HG02571 (cell line): ENCODE data around the gene ASCL3.
"Not testable (repeated sequence)": the region's sequence is repeated elsewhere in the genome, so short reads cannot be mapped to it uniquely, and the experiment has no call there.

Experiments
- ATAC-seq: cut with Tn5 transposase; IDR thresholded peaks from one replicate; pipeline ENCODE4 v1.9.1; 2021; ENCODE audit warnings: mild to moderate bottlenecking, moderate library complexity; ENCODE audit not compliant: unreplicated experiment

The ASCL3 gene

DNA sequence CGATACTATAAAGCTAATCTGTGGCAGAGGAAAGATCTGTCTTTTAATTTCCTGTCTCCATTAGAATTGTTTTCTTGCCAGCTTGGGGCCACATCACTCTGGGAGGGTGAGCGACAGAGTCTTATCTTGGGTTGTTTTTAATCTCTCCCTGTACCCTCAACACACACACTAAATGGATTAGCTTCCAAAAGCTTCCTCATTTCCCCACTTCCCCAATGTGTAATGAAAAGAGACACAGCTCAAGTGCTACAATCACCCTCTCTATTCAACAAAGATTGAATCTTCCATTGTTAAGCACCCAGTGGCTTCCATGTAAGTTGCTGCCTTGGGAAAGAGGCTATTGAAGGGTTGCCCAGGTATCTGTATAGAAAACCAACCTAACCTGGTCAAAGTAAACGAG is 6.1 kb upstream of the ASCL3 start:
- ATAC-seq: no peak

DNA sequence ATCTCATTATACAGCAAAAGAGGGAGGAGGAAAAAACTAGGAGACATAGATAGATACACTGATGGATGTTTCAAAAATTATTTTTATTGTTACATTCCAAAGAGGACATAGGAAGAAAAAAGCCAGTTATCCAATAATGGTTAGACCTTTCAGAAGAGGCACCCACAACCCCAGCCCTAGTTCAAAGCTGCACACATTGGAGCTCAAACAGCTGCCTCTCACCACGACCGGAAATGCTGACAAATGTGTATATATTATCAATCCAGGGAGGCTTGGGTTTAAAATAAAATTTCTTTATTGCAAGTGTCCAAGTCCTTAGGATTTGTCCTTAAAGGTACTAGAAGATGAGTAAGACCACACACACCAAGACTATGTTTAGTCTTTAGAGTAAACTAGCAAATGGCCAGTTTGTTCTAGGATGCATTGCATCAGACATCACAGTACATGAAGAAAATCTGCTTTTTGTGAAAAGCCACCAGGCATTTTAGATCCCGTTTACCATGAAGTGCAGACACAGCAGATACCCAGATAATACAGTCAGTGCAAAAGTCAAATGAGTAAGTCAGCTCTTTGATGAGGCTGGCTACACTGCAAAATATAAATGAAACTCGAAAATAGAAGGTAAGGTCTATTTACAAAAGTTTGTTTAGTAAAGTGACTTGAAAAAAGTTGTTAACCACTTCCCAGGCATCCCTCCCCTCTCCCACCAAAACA is 4.6 kb upstream of the ASCL3 start:
- no peak for ATAC-seq

DNA sequence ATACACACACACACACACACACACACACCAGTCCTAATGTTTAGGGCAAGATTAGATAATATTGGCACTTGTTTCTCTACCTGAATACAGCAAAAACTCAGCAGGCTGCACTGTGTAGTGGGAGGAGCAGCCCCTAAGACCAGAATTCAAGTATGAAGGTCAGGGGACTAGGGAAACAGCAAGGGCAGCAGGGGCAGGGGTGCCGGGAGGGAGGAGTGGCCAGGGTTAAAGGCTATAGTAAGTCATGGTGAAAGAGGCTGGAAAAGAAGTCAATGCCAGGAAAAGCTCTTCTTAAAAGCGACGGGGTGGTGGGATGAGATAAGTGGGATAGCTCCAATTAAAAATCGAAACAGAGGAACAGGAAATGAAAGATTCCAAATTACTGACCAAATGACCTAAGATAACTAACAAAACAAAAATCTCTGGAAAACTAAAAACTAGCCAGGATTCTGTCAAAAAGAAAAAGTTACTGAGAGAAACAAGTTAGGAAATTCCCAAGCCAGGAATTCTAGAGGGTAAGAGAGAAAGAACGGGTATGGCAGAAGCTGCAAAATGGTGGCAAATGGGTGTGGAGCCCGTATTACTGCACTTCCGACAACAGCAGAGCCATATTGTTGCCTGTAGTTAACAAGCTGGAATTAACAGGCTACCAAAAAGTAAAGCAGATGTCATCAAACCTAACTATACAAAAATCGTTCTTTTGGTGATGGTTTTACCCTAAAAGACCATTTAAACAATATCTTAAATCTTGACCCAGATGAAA is 1.3 kb downstream of the ASCL3 start:
- no peak for ATAC-seq

DNA sequence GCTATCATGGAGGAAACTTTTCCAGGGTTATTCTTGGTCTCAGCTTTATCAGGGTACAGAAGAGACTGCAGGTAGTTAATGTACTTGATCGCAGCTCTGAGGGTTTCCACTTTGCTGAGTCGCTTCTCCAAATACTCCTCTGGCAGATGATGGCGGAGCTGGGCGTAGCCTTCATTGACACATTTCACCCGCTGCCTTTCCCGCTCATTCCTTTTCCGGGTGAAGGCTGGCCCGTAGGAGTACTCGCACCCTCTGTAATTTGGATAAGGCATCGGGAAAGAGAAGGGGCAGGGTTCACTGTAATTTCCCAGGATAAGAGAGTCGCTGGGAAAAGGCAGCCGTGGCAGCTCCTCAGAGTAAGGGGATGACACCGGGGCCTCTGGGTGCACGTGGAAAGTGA is 5.2 kb downstream of the ASCL3 start:
- no peak for ATAC-seq

DNA sequence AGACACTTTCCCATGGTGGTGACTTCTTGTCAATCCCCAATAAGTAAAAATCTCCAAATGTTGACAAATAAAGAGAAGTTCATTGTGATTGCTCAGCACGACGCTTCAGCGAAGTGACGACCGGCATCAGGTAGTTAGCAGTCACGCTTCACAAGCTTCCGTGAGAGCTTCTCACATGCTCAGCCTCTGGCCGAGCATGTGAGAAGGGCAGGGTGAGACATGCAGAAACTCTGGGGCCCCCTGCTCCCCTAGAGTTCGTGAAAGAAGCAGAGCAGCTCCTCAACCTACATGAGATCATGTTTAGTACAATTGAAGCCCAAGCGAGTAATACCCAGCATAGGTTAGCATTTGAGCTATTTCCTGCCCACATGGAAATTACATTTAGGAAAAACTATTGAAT is 5.7 kb downstream of the ASCL3 start:
- no peak for ATAC-seq

DNA sequence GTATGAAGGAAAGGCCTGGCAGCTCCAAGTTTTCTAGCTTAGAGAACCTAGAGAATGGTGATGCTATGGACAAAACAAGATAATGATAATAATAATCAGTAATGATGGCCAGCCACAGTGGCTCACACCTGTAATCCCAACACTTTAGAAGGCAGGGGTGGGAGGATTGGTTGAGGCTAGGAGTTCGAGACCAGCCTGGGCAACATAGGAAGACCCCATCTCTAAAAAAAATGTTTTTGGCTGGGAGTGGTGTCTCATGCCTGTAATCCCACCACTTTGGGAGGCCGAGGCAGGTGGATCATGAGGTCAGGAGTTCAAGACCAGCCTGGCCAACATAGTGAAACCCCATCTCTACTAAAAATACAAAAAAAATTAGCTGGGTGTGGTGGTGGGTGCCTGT is 7.0 kb downstream of the ASCL3 start:
- not testable (repeated sequence) for ATAC-seq

DNA sequence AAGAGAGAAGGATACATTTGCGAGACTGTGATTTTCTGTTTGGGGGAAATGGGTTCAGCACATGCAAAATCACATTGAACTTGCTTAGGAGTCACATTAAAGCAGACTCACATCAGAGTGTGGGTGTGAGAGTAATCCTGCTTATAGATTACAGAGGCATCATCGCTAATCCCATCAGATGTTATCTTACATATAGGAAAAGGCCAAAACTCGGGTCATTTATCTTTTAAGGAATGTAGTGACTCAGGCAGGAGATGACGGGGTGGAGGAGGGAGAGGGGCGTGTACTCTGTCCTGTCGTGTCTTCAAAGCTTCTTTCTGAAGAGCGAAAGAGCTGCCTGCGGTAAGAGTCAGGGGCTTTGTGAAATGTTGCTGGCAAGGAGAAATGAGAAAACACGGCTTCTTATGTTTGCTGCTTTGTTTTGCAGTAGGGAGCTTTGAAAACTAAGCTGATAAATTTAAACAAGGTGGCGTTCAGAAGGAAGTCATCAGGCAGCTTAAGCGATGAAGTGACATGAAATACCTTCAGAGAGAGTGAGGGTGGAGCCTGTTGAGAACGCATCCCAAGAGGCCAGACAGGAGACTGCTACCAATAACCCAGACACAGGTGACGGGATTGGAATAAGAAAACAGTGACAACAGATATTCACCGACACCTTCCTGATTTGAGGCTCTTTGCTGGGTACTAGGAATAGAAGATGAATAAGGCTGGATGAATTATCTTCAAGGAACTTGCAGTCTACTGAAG is 7.9 kb downstream of the ASCL3 start:
- no peak for ATAC-seq

DNA sequence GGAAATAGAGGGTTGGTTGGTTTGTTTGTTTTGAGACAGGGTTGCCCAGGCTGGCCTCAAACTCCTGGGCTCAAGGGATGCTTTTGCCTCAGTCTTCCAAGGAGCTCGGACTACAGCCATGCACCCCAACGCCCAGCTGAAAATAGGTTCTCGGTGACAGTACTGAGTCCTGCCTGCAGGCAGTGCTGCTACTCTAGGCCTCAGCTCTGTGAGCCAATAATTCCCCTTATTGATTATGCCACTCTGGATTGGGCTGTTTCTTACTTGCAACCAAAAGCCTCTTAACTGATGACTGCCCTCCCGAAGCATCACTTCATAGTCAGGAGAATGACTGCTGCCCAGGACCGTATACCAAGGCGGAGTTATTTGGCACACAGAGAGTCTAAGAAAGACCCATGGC is 8.9 kb downstream of the ASCL3 start:
- ATAC-seq: no peak

DNA sequence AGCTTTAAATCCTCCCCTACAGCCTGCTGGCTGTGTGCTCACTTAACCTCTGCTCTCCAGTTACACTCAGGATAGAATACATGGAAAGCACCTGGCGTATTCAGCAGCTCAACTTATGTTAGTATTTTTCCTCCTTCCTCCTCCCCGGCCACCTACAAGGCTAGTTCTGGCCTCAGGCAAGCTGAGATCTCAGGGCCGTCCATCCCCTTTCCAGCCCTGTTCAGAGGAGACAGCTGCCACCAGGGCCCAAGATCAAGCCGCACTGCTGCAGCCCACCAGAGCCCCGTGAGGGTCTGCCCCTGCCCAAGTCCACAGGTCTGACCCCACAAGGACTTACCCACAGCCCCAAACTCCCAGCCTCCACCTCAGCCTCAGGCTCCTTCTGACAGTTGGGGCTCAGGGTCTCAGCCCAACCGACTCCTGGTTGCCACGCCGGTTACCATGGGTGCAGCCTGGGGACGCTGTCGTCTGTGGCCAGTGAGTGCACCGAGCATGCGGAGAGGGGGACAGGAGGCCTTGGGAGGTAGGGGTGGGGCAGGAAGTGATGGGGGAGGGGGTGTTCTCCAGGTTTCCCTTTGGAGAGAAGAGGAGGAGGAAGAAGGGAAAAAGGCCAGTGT is 10.1 kb downstream of the ASCL3 start, which contains the start of gene C11orf16:
TSS of gene C11orf16 (minus strand) at position 384 of the 617 bp plus-strand sequence. CDS start 639 bp downstream, outside the sequence.
- ATAC-seq: no peak

DNA sequence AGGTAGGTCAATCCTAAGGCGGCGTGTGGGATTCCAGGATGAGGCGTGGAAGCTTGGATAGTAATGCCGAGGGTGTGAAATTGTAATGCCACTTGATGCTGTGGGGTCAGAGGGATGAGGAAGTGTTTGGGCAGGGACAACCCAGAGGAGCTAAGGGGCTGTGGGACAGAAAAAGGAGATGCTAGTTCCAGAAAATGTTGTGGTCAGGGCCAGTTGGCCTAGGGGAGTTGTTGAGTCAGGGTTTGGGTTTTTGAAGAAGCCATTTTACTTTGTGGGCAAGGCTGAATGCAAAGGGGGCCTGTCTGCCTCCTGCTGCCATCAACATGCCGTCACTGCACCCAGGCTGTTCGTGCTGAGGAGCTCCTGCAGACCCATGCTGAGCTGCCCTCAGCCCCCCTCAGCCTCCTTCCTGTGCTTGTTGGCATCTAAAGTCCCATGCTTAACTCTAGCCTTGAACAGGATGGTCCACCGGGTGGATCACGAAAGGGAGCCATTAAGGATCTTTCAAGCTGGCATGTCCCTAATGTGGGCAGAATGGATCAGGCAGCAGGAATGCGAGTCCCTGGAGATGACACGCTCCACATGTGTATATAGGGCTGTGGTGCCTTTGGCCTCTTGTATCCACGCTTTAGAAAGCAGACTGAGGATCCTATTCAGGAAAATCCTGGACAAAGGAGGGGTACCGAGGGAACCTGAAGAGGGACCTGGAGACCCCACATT is 12.2 kb downstream of the ASCL3 start:
- no peak for ATAC-seq

DNA sequence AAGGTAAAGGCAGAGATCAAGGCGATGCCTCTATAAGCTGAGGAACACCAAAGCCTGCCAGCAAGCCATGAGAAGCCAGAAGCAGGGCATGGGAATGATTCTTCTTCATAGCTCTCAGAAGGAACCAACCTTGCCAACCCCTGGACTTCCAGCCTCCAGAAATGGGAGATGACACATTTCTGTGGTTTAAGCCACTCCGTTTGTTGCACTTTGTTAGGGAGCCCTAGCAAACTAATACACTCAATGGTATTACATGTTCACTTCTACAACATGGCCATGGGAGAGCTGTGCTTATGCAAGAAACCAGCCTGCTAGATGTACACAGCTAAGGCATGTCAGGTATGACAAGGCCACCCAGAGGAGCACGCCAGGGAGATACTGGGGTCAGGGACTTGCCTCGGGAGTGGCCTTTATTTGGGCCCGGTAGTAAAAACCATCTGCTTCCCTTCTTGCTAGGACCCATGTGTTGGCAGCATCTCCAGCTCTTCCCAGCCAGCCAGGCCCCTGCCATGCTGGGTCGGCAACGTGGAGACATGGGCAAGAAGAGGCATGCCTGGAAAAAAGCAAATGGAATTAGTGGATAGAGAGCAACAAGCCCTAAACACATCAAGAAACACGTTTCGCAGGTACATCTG is 13.7 kb downstream of the ASCL3 start:
- no peak for ATAC-seq

DNA sequence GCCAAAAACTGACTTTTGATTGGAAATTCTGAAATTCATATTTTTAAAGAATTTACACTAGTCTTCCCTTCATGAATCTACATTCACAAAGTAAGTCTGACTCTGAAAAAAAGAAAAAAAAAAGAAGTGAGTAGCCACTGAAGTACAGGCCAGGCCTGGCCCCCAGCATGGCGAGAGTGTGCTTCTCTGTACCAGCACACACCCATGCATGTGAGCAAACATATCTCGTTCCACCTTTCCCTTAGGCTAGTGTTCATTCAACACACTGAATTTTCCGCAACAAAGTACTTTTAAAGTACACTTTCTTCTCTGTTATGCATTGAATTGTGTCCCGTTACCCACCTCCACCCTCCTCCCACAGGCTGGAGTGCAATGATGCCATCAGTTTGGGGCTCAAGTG is 14.6 kb downstream of the ASCL3 start:
- ATAC-seq: no peak

DNA sequence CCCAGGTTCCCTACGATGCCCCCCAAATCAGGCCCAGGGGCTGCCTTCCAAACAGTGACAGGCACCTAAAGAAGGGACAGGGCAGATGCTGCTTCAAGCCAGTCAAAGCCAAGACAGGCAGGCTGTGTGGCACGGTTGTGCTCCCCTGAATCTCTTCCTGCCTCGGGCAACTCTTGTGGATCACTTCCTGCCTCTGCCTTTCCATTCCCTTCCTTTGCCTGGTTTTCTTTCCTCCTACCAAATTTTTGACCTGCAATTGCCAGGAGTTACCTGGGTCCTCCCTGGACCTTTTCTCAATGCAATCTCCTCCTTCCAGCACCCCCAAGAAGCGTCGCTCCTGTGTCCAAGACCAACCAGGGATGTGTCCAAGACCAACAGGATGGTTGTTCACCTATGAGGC is 15.6 kb downstream of the ASCL3 start:
- no peak for ATAC-seq

DNA sequence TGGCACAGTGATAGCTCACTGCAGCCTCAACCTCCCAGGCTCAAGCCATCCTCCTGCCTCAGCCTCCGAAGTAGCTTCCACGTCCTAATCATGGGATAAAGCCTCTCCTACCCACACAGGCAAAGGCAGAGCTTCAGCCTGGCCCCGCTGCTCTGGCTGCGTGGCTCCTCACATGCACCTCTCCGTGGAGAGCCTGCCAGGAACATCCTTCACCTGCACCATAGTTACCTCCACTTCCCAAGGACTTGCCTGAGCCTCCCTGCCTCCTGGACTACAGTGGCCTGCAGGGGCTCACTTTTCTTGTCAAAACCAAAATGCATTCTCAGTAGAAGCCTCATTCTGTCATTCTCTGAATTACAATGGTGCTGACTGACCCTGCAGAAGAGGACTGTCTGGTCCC is 16.6 kb downstream of the ASCL3 start:
- no peak for ATAC-seq

DNA sequence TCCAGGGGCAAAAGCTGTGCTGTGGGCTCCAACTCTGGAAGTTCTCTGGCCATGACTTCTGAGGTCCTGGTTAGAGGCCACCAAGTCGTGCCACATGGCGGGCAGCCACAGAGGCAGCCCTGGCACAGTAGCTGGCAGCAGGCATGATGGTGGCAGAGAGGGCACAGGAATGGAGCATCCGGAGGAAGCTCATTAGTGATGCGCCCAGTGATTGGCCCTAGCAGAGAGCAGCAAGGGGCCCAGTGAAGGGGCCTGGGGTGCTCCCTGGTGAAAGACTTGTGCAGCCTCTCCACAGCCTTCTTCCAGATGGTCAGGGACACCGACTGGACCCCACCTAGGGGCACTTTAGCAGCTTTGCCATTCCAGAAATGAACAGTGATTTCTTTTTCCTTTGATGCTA is 17.1 kb downstream of the ASCL3 start:
- ATAC-seq: no peak

DNA sequence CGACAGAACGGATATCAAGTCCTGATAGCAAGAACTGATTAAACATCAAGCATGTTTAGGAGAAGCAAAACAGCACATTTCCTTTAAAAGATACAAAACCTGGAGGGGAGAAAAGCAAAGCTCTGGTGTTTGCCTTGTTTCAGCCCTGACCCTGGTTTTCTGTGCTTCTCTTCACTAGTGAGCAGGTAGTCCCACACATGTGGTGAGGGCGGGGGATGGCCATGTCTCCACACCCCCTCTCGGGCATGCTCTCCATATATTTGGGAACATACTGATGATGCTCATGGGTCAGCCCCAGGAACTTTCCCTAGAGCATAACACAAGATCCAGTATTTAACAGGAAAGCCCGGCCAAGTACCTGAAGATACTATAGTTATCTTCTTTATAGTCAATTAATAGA is 20.1 kb downstream of the ASCL3 start:
- no peak for ATAC-seq

DNA sequence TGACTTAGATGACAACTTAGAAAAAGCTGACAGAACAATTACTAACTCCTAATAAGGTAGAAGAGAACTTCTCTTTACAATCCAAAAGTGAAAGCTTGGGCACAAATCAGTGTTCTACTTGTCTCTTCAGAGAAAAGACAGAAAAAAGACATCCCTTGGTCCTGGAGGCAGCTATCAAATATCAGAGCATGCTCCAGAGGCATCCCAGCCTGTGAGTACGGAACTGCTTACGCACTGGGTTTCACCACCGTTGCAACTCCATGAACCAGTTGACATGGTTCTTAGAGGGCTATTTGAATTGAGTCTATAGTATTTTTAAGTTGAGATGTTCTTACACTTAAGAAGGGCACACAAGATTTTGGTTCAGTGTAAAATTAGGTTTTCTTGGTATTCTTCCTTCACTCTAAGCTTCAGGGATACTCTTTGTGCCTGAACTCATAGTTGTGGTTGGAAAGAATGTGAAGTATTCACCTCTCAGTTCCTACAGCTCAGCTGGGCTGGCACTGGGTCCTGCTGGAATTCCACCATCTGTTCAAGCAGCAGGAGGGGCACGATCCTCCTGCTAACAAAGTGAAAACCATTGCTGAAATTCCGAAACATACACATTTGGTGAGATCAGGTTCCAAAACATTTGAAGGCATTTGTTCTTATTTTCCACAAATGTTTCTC is 25.5 kb downstream of the ASCL3 start:
- ATAC-seq: no peak

DNA sequence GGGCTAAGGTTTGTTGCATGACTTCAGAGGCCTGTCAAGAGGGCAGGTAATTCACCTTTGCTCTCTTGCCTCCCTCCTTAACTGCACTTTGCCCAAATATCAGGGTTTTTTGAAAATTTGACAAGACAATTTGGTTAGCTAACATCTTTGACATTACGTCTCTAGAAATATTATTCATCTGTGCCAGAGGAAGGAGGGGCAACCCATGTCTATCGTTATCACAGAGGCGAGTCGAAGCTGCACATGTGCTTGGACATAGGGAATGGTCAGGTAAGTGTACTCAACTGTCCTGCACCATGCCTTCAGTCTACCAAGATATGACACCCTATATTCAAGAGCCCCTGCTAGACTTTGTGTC is 28.2 kb downstream of the ASCL3 start:
- ATAC-seq: no peak

DNA sequence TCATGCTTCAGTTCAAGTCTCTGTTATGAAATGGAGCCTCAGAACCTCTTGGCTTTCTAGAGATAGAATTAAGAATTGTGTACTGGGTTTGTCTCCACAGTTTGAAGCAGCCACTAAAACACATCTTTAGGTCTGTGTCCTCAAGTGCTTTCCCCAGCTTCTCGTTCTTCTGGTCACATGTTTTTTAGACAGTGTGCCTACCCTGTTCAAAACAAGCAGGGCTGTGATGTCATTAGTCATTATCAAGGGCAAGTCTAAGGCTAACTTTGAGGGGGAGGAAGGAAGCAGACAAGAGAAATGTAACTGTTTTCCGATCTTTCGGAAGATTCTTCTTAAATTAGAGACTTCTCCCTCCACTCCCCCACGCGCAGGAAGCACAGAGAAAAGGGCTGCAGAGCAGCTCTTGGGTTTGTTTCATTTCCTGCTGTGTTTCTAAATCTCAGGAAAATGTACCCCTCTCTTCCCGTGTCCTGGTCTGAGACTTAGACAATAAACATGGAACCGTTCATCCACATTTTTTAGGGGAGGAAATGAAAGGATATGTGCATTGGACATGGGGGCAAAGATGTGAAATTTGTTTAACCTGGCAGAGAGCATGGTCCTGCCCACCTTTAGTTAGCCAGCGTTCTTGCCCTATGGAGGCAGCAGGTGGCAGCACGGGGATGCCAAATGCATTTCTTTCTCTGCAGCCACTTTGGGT is 28.7 kb downstream of the ASCL3 start:
- ATAC-seq: no peak
